ENCODE measurements around the gene RUSC2. TPM values are rescaled to one million over a fixed set of nuclear protein-coding genes. Genes with fewer than 3 reads are reported as not detected.
"Not testable (repeated sequence)": the region's sequence is repeated elsewhere in the genome, so short reads cannot be mapped to it uniquely, and the experiment has no call there.

The RUSC2 gene
- total and polyA plus RNA-seq, 3 experiments from 2014 or later: 1.1 TPM; not detected in 1

DNA sequence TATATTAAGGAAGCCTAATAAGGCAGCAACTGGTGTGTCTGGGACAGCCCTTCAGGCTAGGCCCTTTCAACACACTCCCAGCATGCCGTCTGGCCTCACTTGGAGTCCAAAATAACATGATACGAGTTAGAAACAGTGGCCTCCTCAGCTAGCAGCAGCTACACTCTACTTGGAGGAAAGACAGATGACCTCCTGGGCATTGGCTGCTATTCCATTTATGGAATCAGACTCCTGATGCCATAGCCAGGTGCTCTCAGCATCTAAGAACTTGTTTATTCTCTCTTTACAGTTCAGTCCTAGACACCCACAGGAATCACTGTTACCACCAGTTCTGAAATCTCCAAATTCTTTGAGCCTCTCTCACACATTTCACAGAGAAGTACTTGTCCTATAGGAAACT lies 31.8 kb downstream of the RUSC2 start:
- H3K4me1 ChIP-seq (ENCODE audit: insufficient read depth, low read length): no peaks in the 10 kb centered on the region
- no peaks in the 10 kb centered on the region for H3K36me3 Mint-ChIP-seq
- H3K4me3 ChIP-seq (ENCODE audit: low read length): no peak overlapping the region
- no peak overlapping the region for H3K27ac Mint-ChIP-seq
- no peaks in the 10 kb centered on the region for H3K27me3 ChIP-seq (ENCODE audit: insufficient read depth, low read length, poor library complexity, severe bottlenecking)
- ChIA-PET POLR2A (no interaction called here), CTCF (no interaction called here)
- no peaks in the 10 kb centered on the region for H3K4me1 Mint-ChIP-seq
- no peaks in the 10 kb centered on the region for H3K9me3 Mint-ChIP-seq
- no peak overlapping the region for H3K27ac ChIP-seq (ENCODE audit: low read depth, low read length)
- no peaks in the 10 kb centered on the region for H3K27me3 Mint-ChIP-seq
- DNase-seq: no peak
- H3K9me3 ChIP-seq (ENCODE audit: low read length): no peaks in the 10 kb centered on the region
- no peaks in the 10 kb centered on the region for H3K36me3 ChIP-seq (ENCODE audit: insufficient read depth, low read length)
- H3K4me3 Mint-ChIP-seq: no peak overlapping the region

DNA sequence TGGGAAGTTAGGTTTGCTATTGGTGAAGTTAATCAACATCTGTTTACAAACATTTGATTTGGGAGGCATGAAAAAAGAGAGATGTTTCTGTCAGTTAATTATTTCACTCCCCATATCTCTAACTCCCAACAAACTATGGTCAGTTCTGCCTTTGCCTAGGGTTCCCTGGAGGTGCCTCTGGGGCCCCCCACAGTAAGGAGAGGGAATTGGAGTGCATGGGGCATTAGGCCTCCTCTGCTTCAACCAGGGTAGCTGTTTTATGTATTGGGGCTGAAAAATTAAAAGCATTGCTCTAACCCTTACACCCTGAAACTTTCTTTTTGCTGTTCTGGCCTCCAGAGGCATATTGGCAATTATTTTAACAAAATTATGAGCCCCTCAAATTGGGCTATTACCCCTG lies 32.3 kb downstream of the RUSC2 start:
- Mint-ChIP-seq H3K4me1 (no peaks in the 10 kb centered on the region), H3K27ac (no peak overlapping the region), H3K27me3 (no peaks in the 10 kb centered on the region), H3K36me3 (no peaks in the 10 kb centered on the region), H3K9me3 (no peaks in the 10 kb centered on the region), H3K4me3 (no peak overlapping the region)
- no peaks in the 10 kb centered on the region for H3K9me3 ChIP-seq (ENCODE audit: low read length)
- H3K36me3 ChIP-seq (ENCODE audit: insufficient read depth, low read length): no peaks in the 10 kb centered on the region
- no peak overlapping the region for H3K27ac ChIP-seq (ENCODE audit: low read depth, low read length)
- H3K4me3 ChIP-seq (ENCODE audit: low read length): no peak overlapping the region
- ChIA-PET CTCF (no interaction called here), POLR2A (no interaction called here)
- no peaks in the 10 kb centered on the region for H3K27me3 ChIP-seq (ENCODE audit: insufficient read depth, low read length, poor library complexity, severe bottlenecking)
- no peaks in the 10 kb centered on the region for H3K4me1 ChIP-seq (ENCODE audit: insufficient read depth, low read length)
- DNase-seq: no peak

DNA sequence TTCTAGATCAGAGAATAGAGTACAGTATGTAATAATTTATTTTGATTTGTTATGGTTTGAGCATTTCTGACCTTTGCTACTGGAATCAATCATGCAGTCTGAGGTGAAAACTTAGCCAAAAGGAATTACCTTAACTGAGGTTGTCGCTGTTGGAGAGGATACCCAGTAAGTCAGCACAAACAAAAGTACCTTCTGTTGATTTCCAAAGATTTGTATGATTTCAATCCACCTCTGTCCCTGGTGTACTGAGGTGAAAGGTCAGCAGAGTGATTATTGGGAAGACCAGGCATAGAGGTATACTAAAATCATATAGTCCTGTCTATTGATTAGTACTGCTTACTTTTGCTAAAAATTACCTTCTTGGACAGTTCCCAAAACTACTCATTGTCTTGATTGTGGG lies 32.8 kb downstream of the RUSC2 start:
- POLR2A ChIA-PET: no interaction called here
- no peak overlapping the region for H3K4me3 Mint-ChIP-seq

DNA sequence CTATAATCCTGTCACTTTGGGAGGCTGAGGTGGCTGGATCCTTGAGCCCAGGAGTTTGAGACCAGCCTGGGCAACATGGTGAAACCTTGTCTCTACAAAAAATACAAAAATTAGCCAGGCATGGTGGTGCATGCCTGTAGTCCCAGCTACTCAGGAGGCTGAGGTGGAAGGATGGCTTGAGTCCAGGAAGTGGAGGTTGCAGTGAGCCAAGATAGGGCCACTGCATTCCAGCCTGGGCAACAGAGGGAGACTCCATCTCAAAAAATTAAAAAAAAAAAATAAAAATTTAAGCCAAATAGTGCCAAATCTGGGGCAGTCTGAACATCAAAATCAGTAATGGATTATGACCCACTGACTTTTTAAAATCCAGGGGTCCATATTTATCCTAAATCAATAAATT lies 33.6 kb downstream of the RUSC2 start:
- H3K36me3 ChIP-seq (ENCODE audit: insufficient read depth, low read length); CTCF ChIA-PET; H3K9me3 ChIP-seq (ENCODE audit: low read length); H3K4me3 ChIP-seq (ENCODE audit: low read length); H3K9me3 Mint-ChIP-seq; H3K4me3 Mint-ChIP-seq; H3K27ac ChIP-seq (ENCODE audit: low read depth, low read length); POLR2A ChIA-PET; H3K36me3 Mint-ChIP-seq; H3K27me3 Mint-ChIP-seq; H3K4me1 Mint-ChIP-seq; DNase-seq; H3K27me3 ChIP-seq (ENCODE audit: insufficient read depth, low read length, poor library complexity, severe bottlenecking); H3K27ac Mint-ChIP-seq; H3K4me1 ChIP-seq (ENCODE audit: insufficient read depth, low read length): not testable (repeated sequence)

More for the DNA sequence above, 32.8 kb downstream of the RUSC2 start:
- Histone ChIP-seq H3K27ac (ENCODE audit: low read depth, low read length) (no peak overlapping the region), H3K27me3 (ENCODE audit: insufficient read depth, low read length, poor library complexity, severe bottlenecking) (no peaks in the 10 kb centered on the region), H3K4me3 (ENCODE audit: low read length) (no peak overlapping the region), H3K4me1 (ENCODE audit: insufficient read depth, low read length) (no peaks in the 10 kb centered on the region), H3K9me3 (ENCODE audit: low read length) (no peaks in the 10 kb centered on the region), H3K36me3 (ENCODE audit: insufficient read depth, low read length) (no peaks in the 10 kb centered on the region)
- Mint-ChIP-seq H3K4me1 (no peaks in the 10 kb centered on the region), H3K27me3 (no peaks in the 10 kb centered on the region), H3K9me3 (no peaks in the 10 kb centered on the region), H3K36me3 (no peaks in the 10 kb centered on the region), H3K27ac (no peak overlapping the region)
- CTCF ChIA-PET: no interaction called here
- DNase-seq: no peak

DNA sequence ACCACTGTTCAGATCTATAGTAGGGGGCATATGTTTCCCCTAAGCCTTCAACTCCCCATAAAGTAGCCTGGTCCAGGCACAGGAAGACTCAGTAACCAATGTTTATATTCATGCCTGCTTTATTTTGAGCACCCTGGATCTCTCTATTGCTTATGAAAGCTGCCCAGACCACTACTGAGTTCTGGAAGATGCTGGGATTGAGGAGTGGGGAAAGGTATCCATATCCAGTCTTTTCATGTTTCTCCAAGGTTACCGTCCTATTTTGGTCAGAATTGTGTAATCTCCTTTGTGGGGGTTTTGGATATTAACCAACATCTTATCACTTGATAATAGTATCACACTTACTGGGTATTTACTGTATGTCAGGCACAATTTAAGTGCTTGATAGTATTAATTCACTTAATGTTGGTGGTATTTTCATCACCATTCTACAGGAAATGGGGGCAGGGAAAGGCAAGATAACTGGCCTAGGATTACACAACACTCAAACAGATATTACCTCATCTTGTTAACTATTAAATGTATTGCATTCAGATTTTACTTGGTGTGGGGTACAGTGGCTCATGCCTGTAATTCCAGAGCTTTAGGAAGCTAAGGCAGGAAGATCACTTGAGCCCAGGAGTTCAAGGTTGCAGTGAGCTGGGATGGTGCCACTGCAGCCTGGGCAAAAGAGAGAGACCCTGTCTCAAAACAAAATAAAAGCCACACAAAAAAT lies 36.3 kb downstream of the RUSC2 start:
- no peaks in the 10 kb centered on the region for H3K4me1 ChIP-seq (ENCODE audit: insufficient read depth, low read length)
- H3K9me3 ChIP-seq (ENCODE audit: low read length): no peaks in the 10 kb centered on the region
- no peak overlapping the region for H3K4me3 ChIP-seq (ENCODE audit: low read length)
- Mint-ChIP-seq H3K4me1 (no peaks in the 10 kb centered on the region), H3K27me3 (peaks cover 0 to 2% of the 10 kb centered on the region in 2 donors), H3K27ac (no peak overlapping the region), H3K9me3 (no peaks in the 10 kb centered on the region), H3K4me3 (no peak overlapping the region), H3K36me3 (no peaks in the 10 kb centered on the region)
- H3K27me3 ChIP-seq (ENCODE audit: insufficient read depth, low read length, poor library complexity, severe bottlenecking): no peaks in the 10 kb centered on the region
- H3K27ac ChIP-seq (ENCODE audit: low read depth, low read length): no peak overlapping the region
- ChIA-PET CTCF (no interaction called here), POLR2A (no interaction called here)
- no peak for DNase-seq
- H3K36me3 ChIP-seq (ENCODE audit: insufficient read depth, low read length): no peaks in the 10 kb centered on the region

DNA sequence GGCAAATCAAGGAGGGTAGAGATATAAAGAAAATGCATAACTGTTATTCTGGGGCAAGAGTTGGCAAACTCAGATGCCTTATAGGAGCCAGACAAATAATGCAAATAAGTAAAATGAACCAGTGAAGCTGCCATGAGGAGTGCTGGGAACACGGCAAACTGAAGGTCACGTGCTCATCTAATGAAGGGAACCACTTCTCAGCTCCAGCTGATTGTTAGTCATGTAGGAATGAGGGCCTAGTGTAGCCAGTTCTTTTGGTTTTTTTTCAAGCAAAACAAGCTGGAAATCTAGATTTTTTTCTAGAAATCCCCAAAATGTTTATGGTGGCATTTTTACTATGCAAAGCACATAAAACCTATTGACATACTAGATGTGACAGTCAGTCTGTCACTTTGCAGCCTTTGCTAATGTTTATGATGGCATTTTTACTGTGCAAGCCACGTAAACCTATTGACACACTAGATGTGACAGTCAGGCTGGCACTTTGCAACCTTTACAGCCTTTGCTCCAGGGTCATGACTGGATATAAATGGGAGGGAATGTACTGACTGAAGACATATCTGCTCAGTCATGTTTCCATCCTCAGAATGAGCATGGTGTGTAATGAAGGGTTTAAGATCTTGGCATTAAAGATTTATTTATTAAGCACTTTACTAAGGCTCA lies 39.4 kb downstream of the RUSC2 start:
- H3K27ac ChIP-seq (ENCODE audit: low read depth, low read length): no peak overlapping the region
- ChIA-PET CTCF (interaction anchor here (1.3 kb wide), 1 partner anchor 11 kb away, joined by 4 read pairs; no protein-coding TSS in a partner anchor), POLR2A (no interaction called here)
- no peaks in the 10 kb centered on the region for H3K4me1 ChIP-seq (ENCODE audit: insufficient read depth, low read length)
- H3K36me3 Mint-ChIP-seq: no peaks in the 10 kb centered on the region
- no peak overlapping the region for H3K4me3 Mint-ChIP-seq
- no peaks in the 10 kb centered on the region for H3K36me3 ChIP-seq (ENCODE audit: insufficient read depth, low read length)
- no peaks in the 10 kb centered on the region for H3K9me3 ChIP-seq (ENCODE audit: low read length)
- no peaks in the 10 kb centered on the region for H3K9me3 Mint-ChIP-seq
- no peaks in the 10 kb centered on the region for H3K27me3 ChIP-seq (ENCODE audit: insufficient read depth, low read length, poor library complexity, severe bottlenecking)
- DNase-seq: no peak
- H3K27ac Mint-ChIP-seq: no peak overlapping the region
- H3K27me3 Mint-ChIP-seq: peaks cover 2 to 3% of the 10 kb centered on the region in 2 donors
- H3K4me3 ChIP-seq (ENCODE audit: low read length): no peak overlapping the region
- peaks cover 0 to 2% (median 0%) of the 10 kb centered on the region in 3 donors for H3K4me1 Mint-ChIP-seq

DNA sequence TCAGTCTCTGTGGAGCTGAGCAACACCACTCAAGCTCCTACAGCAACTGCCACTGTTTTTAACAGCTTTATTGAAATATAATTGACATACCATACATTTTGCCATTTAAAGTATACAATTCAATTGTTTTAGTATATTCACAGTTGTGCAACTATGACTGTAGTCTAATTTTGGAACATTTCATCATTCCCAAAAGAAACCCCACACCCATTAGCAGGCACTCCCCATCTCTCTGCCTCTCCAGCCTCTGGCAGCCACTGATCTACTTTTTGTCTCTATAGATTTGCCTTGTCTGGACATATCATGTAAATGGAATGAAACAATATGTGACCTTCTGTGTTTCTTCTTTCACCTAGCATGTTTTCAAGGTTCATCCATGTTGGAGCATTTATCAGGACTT lies 43.5 kb downstream of the RUSC2 start:
- peaks cover 0 to 2% (median 0%) of the 10 kb centered on the region in 3 donors for H3K4me1 Mint-ChIP-seq
- no peaks in the 10 kb centered on the region for H3K9me3 Mint-ChIP-seq
- Histone ChIP-seq H3K36me3 (ENCODE audit: insufficient read depth, low read length) (no peaks in the 10 kb centered on the region), H3K4me3 (ENCODE audit: low read length) (no peak overlapping the region), H3K27ac (ENCODE audit: low read depth, low read length) (no peak overlapping the region), H3K27me3 (ENCODE audit: insufficient read depth, low read length, poor library complexity, severe bottlenecking) (no peaks in the 10 kb centered on the region), H3K9me3 (ENCODE audit: low read length) (no peaks in the 10 kb centered on the region), H3K4me1 (ENCODE audit: insufficient read depth, low read length) (no peaks in the 10 kb centered on the region)
- no peaks in the 10 kb centered on the region for H3K36me3 Mint-ChIP-seq
- H3K27me3 Mint-ChIP-seq: peaks cover 2 to 28% of the 10 kb centered on the region in 2 donors
- ChIA-PET CTCF (no interaction called here), POLR2A (no interaction called here)
- no peak overlapping the region for H3K27ac Mint-ChIP-seq
- DNase-seq: no peak
- no peak overlapping the region for H3K4me3 Mint-ChIP-seq

DNA sequence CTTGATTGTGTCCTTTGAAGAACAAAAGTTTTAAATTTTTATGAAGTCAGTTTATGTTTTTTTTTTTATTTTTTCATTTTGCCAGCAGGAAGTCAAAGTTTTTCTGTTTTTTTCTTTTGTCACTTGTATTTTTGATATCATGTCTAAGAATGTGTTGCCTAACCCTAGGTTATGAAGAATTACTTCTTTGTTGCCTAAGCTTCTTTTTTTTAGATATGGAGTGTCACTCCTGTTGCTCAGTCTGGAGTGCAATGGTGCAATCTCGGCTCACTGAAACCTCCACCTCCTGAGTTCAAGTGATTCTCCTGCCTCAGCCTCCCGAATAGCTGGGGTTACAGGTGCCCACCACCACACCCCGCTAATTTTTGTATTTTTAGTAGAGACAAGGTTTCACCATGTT lies 45.0 kb downstream of the RUSC2 start:
- H3K27ac Mint-ChIP-seq; POLR2A ChIA-PET; DNase-seq; H3K27me3 ChIP-seq (ENCODE audit: insufficient read depth, low read length, poor library complexity, severe bottlenecking); H3K27ac ChIP-seq (ENCODE audit: low read depth, low read length); H3K4me1 ChIP-seq (ENCODE audit: insufficient read depth, low read length); H3K36me3 ChIP-seq (ENCODE audit: insufficient read depth, low read length); H3K9me3 ChIP-seq (ENCODE audit: low read length); H3K4me3 Mint-ChIP-seq; H3K36me3 Mint-ChIP-seq; CTCF ChIA-PET; H3K4me3 ChIP-seq (ENCODE audit: low read length); H3K9me3 Mint-ChIP-seq; H3K4me1 Mint-ChIP-seq: not testable (repeated sequence)
- H3K27me3 Mint-ChIP-seq: peaks cover 6 to 43% of the 10 kb centered on the region in 2 donors

Measured in CD8-positive, alpha-beta memory T cell (primary cell).